AG10803 (cell line): ENCODE results near the gene ADGRL3.
"Not testable (repeated sequence)": the region's sequence is repeated elsewhere in the genome, so short reads cannot be mapped to it uniquely, and the experiment has no call there.

Source experiments
- DNase-seq: peaks from one replicate; pipeline ENCODE4 v3.0.0; 2010; ENCODE audit warnings: low read depth
- H3K4me3 ChIP-seq: 2 replicates; pipeline ENCODE4 v1.5.1; 2011; ENCODE audit warnings: mild to moderate bottlenecking, low read length, control low read depth
- TF ChIP-seq, protein P1 (sequence below): conservative IDR thresholded peaks from 2 replicates; pipeline ENCODE4 v1.5.1; 2011; ENCODE audit warnings: mild to moderate bottlenecking, low read length, control low read depth, inconsistent platforms

Gene ADGRL3

DNA sequence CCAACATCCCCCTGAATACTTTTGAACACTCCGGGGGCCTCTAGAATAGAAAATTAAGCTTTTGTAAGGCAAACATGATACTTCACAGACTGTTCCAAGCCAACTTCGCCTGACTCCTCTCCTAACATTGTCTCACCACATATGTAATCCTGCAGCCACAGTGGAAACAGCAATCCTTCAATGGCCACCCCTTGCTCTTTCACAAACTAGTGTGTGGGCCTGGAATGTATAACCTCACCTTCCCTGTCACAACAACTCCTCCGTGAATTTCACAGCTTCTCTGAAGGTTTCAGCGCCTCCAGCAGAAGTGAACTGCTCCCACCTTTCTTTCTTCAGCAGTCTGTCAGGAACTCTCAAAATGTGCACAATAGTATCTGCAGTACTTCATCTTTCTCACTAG is 185.1 kb downstream of the ADGRL3 start:
- TF ChIP-seq, protein P1, sequence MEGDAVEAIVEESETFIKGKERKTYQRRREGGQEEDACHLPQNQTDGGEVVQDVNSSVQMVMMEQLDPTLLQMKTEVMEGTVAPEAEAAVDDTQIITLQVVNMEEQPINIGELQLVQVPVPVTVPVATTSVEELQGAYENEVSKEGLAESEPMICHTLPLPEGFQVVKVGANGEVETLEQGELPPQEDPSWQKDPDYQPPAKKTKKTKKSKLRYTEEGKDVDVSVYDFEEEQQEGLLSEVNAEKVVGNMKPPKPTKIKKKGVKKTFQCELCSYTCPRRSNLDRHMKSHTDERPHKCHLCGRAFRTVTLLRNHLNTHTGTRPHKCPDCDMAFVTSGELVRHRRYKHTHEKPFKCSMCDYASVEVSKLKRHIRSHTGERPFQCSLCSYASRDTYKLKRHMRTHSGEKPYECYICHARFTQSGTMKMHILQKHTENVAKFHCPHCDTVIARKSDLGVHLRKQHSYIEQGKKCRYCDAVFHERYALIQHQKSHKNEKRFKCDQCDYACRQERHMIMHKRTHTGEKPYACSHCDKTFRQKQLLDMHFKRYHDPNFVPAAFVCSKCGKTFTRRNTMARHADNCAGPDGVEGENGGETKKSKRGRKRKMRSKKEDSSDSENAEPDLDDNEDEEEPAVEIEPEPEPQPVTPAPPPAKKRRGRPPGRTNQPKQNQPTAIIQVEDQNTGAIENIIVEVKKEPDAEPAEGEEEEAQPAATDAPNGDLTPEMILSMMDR = no peak

DNA sequence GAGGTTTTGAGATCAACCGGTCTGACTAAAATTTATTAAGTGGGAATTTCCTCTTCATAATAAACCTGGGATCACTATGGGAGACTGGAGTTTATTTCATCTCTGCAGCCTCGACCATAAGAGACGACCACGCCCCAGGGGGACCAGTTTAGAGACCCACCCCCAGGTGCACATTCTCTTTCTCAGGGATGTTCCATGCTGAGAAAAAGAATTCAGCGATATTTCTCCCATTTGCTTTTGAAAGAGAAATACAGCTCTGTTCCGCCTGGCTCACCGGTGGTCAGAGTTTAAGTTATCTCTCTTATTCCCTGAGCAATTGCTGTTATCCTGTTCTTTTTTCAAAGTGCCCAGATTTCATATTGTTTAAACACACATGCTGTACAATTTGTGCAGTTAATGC is 187.2 kb downstream of the ADGRL3 start:
- DNase-seq, H3K4me3 ChIP-seq: not testable (repeated sequence)

More for the DNA sequence above, 185.1 kb downstream of the ADGRL3 start:
- H3K4me3 ChIP-seq = no peak overlapping the region
- no peak for DNase-seq

DNA sequence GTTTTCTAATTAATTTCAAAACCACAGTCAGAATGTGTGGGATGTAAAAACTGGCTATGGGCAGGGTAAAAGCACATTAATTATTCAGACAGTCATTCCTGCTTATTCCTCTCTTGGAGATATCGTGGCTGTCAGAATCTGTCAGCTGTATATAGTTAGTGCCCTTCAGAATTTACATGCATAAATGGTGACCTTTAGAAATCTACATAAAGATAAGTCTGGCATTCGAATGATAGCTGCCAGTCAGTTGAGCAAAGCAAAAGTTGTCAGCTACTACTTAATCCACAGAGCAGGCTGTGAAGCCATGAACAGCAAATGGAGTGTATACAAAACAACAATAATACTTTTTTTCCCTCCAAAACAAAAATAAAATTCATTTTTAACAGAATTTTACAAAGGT is 189.5 kb downstream of the ADGRL3 start:
- TF ChIP-seq, protein P1 = no peak
- H3K4me3 ChIP-seq = no peak overlapping the region

DNA sequence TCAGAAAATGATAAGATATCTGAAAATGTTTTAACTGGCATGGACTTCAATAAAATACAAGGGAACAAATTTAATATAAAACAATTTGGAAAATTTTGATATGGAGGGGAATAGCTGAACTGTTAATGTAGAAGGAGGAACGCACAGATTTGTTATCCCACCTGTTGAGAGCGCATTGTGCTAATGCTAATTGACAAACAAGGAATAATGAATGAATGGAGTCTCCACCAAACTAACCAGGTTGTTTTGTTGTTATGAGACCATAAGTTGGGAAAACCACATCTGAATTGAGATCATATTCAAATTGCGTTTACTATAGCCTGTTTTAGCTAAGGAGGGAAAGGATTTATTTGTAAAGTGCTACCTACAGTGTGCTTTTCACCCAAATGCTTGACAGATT is 195.6 kb downstream of the ADGRL3 start:
- TF ChIP-seq, protein P1 = no peak
- H3K4me3 ChIP-seq = no peak overlapping the region
- no peak for DNase-seq

More for the DNA sequence above, 189.5 kb downstream of the ADGRL3 start:
- DNase-seq = no peak

DNA sequence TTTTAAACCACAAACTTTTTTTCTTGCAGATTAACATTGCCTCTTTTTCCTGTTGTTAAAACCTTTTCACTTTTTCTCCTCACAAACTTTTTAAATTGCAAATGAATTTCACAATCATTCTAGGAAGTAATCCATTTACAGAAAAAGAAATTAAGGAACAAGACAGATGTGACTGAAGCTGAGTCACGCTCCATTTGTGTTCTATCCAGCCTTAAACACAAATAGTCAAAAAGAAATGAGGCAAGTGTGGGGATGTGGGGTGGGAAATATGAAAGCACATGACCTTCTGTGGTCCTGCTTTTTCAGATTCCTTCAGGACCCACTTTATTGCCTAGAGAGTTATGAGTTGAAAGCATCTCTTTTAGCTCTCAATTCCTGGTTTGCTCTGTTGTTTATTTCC is 197.0 kb downstream of the ADGRL3 start:
- no peak for DNase-seq
- H3K4me3 ChIP-seq = no peak overlapping the region
- TF ChIP-seq, protein P1 = no peak

DNA sequence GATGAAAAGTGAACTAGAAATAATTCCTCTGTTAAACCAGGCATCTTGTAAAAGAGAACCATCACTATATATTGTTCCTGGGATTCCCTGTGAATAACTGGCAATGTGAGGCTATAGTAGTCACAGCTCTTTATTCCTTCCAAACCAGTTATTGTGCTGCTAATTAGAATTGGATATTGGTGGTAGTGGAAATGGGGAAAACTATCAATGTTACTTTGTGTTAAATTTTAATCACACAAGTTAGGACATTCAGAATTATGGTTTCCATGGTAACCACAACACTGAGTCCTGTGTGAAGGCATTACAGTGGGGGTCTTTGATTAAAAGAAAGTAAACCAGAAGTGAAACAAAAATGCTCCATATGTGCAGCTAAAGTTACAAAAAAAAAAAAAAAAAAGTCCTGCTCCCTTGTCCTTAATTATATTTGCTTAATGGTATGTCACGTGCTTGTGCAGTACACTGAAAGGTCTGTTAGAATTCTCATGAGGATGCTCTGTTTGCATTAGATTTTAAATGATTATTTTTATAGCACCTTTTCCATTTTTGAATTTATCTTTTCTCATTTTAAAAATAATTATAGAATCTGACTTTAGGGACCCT is 200.4 kb downstream of the ADGRL3 start:
- no peak for DNase-seq
- TF ChIP-seq, protein P1 = no peak
- no peak overlapping the region for H3K4me3 ChIP-seq

DNA sequence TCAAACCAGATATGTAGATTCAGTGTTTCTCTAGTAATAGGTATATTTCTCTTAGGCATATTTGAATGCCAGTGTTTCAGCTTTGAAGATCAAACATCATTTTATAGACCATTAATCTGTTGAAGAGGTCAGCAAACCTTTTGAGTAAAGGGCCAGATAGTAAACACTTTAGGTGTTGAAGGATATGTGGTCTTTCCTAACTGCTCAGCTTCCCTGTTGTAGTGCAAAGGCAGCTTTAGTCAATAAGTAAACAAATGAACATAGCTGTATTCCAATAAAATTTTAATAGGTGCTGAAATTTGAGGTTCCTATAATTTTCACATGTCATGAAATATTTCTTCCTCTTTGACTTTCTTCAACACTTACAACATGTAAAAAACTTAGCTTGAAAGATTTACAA is 201.6 kb downstream of the ADGRL3 start:
- no peak for DNase-seq
- no peak overlapping the region for H3K4me3 ChIP-seq
- TF ChIP-seq, protein P1 = no peak

DNA sequence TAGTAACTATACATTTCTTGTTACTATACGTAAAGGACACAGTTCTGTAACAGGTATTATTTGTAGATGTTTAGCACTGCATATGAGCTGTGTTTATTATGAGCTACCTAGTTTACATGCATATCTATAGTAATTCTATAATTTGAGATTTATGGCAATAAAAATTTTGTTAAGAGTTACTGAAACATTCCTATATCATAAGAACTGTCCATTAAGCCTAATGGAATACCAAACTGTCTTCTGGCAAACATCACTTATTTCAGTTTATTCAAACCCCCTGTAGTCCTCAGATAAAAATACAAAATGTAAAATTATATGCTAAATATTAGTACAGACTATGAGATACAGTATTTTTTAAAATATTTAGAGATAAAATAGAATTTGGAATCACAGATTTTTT is 205.2 kb downstream of the ADGRL3 start:
- DNase-seq = no peak
- no peak overlapping the region for H3K4me3 ChIP-seq
- TF ChIP-seq, protein P1 = no peak
